ENCODE measurements around the gene EPHB3.

The EPHB3 gene

DNA sequence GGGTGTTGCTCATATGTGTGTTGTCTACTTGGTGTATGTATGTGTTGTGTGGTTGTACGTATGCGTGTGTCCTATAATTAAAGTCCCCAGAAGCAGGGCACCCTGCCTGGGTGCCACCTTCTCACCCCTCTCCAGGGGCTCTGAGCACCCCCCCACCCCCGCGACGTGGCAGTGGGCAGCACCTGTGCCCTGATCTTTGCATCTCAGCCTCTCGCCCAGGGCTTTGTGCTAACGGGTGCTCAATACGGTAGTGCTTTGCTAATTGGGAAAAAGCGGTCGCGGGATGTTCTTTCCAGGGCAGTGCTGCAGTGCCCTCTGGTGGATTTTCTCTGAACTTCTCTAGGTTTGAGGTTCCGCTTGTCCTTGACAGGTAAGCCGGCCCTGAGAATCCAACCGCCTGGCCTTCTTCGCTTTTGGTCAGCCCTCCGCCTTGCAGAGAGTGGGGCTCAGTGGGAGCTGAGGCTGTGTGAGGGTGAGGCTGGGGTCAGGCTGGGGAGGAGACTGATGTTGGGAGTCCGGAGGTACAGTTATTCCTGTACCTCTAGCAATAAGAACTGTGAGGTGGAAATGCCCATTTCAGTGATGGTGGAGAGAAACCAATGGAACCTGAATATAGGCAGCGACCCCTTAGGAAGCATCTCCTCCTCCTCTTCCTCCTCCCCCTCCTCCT lies 17.6 kb upstream of the EPHB3 start:
- DNase-seq: peak; percentile 83

DNA sequence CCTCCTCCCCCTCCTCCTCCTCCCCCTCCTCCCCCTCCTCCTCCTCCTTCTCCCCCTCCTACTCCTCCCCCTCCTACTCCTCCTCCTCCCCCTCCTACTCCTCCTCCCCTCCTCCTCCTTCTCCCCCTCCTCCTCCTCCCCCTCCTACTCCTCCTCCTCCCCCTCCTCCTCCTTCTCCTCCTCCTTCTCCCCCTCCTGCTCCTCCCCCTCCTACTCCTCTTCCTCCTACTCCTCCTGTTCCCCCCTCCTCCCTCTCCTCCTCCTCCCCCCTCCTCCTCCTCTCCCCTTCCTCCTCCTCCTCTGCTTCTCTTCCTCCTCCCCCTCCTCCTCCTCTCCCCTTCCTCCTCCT lies 17.1 kb upstream of the EPHB3 start:
- DNase-seq: no peak

DNA sequence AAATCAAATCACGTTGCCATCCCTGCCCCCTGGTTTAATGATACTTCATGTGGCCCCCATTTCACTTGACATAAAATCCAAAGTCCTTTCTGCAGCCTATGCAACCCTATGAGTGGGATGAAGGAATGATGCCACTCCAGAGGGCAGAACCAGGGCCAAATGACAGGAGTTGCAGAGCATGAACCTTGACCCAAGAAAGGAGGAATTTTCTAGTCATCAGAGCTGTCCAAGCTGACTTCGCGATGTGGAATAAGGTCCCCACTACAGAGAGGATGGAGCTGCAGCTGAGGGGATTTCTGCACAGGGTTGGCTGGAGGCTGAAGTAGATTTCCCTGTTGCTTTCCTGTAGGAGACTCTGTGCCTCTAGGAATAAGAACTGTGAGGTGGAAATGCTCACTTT lies 15.8 kb upstream of the EPHB3 start:
- no peak for DNase-seq

DNA sequence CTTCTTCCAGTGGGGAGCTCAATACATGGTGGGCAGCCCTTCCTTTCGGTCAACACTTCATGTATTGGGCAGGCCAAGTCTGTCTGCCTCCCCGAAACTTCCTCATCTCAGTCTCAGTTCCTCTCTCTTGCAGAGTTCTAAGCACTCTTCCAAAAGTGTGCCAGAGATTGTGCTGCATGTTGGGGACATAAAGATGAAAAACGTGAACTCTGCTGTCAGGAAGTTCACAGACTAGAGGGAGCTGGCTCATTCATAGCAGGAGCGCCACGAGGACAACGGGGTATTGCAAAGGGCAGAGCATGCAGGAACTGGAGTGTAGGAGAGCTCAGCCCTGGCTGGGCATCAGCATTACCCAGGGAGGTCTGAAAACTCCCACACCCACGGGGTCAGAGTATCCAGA lies 15.3 kb upstream of the EPHB3 start:
- DNase-seq: no peak

DNA sequence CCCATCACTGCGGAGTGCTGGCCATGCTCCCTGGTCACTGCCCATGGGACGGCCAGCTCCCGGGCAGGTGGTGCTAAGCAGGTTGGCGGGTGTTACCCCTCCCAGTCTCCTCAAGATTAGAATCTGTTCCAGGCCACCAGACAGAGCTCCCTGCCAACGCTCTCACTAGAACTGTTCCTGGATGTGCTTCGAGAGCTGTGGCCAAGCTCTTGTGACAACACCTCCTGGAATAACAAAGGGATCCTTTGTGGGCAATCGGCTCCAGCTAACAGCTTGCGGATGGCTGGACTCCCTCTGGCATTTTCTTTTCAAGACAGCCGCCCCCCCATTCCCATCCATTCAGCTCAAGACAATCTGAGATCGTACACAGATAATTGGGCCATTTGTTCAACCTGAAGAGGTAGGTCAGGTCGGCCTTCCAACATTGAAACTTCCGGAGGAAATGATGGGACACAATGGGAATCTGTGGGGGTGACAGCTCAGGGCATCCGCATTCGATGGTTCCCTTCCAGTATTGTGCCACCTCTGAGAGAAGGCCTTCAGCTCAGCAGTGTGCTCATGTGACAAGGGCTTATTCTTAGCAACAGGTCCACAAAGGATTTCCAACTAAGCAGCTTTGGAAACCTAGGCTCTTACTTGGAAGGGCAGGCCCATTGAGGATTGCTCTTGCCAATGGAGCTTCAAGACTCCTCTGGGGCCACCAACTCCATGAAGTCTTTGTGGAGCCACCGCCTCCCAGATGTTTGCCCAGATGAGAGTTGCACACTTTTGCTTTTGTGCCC lies 11.6 kb upstream of the EPHB3 start:
- DNase-seq: no peak

DNA sequence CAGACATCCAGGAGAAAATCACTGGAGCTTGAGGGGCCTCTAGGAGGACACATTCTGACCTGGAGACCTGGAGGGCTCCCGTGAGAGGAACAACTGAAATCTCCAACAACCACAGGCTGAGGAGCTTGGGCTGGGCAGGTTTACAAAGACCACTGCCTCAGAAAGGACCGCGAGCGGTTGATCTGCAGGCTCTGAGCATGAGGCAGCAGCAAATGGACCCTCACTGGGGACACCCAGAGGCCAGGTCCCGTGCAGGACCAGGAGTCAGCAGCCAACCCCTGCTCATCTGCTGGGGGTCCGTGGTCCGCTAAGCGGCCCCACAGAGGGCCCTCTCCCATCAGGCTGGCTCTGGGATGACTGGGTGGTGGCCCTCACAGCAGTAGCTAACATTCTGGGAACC lies 10.5 kb upstream of the EPHB3 start:
- no peak for DNase-seq

DNA sequence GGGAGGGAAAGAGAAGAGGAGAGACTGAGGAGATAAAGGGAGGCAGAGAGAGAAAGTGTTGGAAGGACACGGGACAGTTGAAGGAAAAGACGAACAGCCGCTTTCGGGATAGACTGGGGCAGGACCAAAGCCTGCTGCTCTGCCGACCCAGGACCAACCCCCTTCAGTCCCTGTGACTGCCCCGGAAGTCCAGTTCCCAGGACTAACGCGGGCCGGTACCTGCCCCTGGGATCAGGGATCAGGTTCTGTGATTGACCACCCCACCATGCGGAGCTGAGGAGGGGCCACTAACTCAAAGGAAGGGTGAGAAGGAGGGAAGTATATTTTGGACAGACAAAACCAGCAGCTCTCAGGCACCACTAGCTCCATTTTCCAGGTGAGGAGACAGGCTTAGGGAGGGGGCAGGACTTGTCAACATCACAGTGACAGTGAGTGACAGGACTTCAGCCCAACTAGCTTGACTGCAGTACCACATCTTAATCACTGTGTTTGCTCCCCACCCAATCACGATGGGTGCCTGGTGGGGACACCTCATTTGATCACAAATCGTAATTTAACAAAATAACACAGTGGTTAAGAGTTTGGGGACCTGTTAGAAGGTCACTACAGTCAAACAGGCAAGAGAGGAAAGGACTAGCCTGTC lies 9.8 kb upstream of the EPHB3 start:
- no peak for DNase-seq

DNA sequence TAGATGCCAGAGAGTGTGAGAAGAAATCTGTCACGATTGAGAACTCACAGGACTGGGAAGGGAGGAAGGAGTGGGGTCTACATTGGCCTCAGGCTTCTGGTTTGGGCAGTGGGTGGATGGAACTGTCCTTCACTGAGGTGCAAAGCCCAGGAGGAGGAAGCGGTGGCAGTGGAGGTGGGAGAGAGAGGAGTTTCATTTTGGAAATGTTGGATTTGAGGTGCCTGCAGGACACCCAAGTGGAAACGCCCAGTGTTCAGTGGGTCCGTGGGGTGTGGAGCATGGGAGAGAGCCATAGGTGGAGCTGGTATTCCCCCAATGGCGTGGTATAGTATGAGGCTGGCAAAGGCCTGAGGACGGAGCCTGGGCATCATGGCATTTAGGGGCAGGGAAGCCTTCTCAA lies 9.3 kb upstream of the EPHB3 start:
- no peak for DNase-seq

DNA sequence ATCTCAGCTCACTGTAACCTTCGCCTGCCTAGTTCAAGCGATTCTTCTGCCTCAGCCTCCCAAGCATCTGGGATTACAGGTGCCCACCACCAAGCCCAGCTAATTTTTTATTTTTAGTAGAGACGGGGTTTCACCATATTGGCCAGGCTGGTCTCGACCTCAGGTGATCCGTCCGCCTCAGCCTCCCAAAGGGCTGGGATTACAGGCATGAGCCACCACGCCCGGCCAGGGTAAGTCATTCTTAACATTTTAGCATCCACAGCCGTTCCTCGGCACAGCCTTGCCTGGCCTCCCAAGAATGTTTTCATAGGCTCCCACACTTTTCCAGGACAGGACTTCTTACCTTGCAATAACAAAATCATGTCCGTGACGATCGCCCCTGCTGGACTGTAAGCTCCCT lies 8.7 kb upstream of the EPHB3 start:
- no peak for DNase-seq

DNA sequence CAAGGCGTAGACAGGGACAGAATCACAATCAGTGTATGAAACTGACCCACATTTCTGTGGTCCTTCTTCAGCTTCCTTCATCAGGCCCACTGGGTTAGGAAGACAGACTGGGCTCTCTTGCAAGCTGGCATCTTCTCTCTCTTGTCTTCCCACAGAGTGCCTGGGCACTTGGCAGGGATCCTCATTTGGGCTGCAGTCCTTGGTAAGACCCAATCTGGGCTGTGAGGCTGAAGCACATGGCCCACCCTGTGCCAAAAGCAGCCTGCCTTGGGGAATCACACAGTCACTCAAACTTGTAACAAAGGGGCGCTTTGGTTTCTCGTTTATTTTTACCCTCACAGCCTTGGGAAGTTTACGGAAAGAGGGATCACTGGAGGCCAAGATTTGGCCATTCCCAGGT lies 8.2 kb upstream of the EPHB3 start:
- no peak for DNase-seq

DNA sequence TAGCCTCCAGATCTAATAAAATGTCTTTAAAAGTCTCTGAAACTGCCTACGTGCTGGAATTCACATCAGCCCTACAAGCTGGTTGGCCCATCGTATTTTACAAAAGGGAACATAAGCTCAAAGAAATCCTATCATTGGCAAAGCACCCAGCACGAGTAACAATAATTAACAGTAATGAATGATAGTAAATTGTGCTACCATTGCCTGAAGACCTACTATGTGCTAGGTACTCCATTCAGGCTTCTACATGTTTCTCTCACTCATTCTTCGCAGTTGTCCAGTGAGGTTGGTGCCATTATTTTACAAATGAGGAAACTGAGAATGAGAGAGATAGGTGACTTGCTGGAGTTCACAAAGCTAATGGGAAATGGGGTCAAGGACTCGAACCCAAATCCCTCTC lies 7.1 kb upstream of the EPHB3 start:
- DNase-seq: no peak

DNA sequence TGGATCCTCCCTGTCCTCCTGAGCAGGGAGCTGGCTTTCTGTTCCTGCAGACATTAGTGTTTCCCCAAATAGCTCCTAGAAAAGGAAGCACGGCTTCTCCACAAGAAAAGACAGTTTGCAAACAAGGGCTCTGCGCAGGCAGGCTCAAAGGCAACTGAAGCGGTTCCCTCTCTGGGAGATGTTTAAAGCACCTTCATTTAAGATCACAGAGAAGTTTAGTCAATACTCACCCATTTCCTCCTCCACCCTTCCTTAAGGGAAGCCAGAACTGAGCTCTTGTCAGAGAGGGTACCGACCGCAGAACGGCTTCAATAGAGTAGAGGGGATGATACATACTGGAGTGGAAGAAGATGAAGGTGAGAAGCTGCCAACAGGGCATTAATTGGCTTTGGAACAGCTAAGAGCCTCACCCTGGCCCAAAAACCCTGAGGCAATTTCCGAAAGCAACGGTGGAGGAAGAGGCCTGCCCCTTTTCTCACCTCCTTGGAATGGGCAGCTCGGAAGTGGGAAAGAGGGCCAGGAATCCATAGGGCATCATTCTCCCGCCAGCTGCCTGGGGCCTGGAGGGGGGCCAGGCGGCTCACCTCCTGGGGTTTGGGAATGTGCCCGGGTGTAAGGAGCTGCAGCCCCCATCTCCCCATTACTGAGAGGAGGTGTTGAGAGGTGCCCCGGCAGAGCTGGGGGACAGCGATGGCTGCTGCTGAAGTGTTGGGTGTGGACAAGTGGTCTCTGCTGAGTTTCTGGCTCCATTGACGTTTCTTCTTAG lies 4.8 kb upstream of the EPHB3 start:
- DNase-seq: peak; percentile 65

DNA sequence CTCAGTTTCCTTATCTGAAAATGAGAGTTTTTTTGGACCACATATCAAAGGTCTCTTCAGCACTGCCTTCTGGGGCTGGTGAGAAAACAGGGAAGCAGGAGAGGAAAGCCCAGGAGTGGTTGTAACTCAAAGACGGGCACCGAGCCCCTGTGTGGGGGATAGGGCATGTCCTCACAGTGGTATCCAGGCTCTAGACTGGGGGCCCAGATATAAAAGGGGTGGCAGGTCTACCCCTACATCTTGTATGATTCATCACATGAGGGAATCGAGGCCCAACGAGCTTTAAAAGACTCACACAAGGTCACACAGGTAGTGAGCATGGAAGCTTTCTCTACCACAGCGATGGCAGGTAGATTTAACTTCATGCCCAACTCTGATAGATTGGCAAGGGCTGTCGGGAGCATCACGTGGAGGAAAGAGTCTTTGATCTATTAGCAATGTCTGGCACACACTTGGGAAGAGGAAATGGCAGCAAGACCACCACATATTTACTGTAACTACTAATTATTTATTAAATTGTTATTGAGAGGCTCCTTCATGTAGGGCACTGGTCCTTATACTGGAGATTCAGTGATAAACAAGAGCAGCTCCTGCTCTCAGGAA lies 4.1 kb upstream of the EPHB3 start:
- DNase-seq: no peak

DNA sequence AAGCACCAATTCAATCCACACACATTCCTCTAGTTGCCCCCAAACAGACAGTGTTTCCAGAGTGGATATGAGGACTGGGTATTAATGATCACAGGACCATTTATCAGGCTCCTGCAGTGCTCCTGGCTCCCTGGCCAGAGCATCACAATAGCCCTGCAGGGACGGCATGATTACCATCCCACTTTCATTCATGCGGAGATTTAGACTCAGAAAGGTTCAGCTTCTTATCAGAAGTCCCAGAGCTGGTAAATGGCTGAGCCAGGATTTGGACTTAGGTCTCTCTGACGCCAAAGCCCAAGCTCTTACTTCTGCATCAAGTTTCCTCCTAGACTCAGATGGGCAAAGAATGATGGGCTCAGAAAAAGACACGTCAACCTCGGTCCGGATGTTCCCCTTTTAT lies 2.9 kb upstream of the EPHB3 start:
- no peak for DNase-seq

DNA sequence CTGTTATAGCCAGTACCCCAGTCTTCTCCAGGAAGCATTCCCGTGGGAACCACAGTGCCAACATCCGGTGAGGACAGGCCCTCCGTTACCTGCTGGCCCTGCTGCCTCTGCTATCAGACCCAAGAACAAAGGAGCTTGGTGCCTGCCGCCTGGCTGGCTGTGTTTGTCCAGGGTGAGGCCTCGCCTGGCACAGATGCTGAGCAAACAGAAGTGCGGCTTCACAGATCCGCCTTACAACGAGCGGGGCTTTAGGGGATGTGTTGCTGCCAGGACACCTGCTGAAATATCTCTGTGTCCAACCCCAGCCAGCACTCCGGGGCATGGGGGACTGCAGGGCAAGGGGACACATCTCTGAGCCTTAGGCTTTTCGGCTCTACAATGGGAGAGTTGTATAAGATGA lies 2.2 kb upstream of the EPHB3 start:
- no peak for DNase-seq

DNA sequence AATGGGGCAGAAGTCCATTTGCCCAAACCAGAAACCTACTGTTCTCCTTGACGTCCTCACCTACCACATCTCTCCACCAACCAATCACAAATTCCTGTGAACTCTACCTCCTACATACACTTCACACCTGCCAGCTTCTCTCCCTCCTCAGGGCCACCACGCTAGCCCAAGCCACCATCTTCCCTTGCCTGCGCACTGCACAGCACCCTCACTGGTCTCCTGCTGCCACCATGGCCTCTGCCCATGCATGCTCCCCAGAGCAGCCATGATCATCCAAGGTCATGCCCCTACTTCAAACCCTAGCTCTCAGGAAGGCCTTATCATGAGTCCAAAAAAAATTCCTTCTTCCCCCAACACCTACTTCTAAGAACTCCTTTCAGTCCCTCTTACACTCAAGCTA lies 1.1 kb upstream of the EPHB3 start:
- no peak for DNase-seq

DNA sequence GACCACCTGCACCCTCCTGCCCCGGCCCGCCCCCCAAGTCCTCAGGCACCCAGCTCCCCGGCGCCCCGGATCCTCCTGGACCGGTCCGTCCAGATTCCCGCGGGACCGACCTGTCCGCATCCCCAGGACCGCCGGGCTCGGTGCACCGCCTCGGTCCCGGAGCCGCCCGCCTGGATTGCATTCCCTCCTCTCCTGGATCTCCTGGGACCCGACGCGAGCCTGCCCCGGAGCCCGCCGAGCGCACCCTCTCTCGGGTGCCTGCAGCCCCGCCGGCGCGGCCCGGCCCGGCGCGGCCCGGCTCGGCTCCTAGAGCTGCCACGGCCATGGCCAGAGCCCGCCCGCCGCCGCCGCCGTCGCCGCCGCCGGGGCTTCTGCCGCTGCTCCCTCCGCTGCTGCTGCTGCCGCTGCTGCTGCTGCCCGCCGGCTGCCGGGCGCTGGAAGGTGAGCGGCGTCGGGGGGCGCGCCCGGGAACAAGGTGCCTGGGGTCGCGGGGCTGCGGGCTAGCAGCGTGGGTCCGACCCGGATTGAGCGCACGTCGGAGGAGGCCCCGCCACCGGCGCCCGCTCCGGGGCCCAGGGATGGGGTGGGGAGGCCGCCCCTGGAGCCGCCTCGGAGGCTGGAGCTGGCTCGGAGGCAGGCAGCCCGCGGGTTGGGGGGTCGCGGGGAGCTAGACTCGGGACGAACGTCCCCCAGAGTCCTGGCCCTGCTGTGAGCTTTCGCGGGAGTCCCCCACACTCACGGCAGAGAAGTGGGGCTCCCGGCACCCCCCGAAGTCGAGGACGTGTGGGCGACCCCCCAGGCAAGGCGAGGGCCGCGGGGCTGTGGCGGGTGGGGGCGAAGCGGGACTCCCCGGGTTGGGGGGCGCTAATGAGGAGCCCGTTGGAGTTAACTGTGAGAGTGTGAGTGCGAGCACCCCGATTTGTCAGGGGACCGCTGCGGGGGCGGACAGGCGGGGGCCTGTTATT lies 610 bp downstream of the EPHB3 start:
- peak; percentile 43 for DNase-seq

DNA sequence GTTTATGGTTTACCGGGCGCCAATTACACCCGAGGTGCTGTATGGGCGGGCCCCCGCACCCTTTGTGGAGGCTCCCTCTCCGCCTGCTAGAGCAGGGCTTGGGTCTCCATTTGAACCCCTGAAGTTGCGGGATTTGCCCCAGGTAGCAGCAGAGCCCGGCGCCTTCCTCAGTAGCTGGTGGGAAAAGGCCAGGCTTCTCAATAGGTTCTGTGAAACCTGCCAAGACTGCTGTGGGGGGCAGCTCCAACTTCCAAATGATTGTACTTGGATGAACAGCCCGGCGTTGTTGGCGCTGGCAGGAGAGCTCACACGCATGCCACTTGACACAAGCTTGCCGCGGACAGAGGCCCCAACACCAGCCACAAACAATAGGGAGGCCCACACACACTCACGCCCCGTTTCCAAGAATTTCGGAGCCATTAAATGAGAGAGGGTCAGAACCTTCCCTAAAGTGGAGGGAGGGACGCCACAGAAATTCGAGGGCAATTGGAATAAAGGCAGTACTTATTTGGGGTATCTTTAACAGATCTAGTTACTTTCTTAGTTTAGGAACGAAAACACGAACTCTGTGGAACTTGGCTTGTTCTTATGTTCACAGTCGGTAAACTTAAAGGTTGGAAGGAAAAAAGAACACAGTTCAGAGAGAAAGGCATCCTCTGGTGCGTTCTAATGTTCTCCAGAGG lies 1.4 kb downstream of the EPHB3 start:
- DNase-seq: no peak

DNA sequence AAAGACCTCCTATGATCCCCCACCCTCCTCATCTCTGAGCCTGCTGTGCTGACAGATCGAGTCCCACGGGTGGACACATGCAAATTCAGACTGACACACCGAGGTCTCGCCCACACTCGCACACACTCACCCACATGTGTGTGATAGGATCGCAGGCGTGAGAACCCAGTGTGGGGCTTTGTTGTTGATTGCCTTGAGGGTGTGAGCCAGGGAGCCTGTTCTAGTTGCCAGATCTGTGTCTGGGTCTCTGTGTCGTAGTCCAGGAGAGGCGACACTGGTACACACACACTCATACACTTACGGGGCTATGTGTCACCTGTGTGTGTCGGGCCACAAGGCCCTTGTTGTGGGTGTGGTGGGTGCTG lies 2.0 kb downstream of the EPHB3 start:
- DNase-seq: no peak

DNA sequence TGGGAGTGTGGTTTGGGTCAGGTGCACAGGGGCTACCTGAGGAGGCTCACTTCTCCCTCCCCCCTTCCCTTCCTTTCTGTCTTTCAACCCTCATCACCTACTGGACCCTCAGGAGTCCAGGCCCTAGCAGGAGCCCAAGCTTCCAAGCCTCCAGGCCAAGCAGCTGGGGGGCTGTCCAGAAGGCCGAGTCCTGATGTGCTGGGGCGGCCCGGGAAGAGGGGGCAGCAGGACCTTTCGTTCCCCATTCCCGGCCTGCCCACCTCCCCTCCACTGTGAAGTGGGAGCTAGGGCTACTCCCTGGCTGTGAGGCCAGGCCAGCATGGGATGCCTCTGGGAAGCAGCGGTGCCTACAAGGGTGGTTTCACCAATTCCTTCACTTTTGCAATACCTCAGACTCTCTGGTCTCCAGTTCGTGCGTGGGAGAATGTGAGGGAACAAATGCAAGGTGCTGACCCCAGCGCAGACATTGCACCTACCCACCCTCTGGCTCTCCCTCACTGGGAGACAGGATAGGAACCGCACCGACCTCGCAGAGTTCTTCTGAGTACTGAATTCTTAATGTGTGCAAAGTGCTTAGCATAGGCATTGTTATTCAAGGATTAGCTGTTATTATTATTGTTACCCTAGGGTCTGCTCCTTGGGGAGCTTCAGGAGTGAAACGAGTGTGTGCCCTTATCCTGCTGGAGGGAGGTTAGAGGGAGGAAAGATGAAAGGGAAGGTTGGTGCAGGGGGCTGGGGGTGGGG lies 2.5 kb downstream of the EPHB3 start:
- DNase-seq: no peak

Measured in CD4-positive, alpha-beta T cell treated with Interleukin-17A for 4 hours (primary cell).